Measurements from ENCODE around the gene CNTNAP2.

DNA sequence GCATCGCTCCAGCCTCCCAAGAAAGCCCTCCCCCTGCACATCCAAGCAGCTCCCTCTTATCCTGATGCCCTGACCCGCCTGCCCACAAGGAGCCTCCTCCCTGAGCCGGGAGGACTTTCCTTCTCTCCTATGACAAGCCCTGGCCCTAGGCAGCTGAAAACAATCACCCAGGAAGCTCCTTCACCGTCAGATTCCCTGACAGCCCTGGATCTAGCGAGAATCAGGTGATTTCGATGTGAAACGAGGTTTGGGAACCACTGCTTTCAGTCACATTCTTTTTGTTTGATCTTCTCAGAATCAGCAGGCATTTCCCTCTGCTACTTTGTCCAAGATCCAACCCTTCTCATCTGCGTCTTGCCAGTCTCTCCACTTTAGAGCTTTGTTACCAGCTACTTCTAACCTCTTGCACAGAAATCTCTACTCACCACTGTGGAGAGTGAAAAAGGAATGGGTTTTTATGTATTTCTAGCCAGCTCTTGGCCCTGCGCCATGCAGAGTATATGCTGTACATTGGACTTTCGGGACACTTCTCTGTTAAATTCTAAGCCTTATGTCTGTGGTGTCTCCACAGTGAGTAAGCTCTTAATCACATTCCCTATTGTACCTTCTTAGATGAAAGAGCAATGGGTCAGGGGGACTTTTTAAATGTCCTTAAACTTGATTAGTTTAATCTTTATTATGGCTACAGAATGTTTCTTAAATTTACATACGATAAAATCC, 2220.8 kb downstream of the CNTNAP2 start:
- TF ChIP-seq, protein P1, sequence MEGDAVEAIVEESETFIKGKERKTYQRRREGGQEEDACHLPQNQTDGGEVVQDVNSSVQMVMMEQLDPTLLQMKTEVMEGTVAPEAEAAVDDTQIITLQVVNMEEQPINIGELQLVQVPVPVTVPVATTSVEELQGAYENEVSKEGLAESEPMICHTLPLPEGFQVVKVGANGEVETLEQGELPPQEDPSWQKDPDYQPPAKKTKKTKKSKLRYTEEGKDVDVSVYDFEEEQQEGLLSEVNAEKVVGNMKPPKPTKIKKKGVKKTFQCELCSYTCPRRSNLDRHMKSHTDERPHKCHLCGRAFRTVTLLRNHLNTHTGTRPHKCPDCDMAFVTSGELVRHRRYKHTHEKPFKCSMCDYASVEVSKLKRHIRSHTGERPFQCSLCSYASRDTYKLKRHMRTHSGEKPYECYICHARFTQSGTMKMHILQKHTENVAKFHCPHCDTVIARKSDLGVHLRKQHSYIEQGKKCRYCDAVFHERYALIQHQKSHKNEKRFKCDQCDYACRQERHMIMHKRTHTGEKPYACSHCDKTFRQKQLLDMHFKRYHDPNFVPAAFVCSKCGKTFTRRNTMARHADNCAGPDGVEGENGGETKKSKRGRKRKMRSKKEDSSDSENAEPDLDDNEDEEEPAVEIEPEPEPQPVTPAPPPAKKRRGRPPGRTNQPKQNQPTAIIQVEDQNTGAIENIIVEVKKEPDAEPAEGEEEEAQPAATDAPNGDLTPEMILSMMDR (IDR thresholded peaks at IDR 0.05), result no peak
- TF ChIP-seq POLR2A (IDR thresholded peaks at IDR 0.05), result no peak
